Right cardiac atrium (tissue), 5 donors: Measurements from ENCODE around the gene EML2. TPM values are rescaled to one million over a fixed set of nuclear protein-coding genes. Genes with fewer than 3 reads are reported as not detected.

Experiments
- ATAC-seq, 2 donors: fragments of 200-7000 bp; cut with Tn5 transposase; one replicate each; pipeline versions ENCODE4 v1.8.0 to v1.9.1; 2020; ENCODE audit warnings: moderate library complexity in 2 of 2, mild to moderate bottlenecking in 1 of 2
- DNase-seq, 3 donors: peaks; one replicate each; pipeline ENCODE4 v3.0.0-alpha.2; 2020
- H3K27ac ChIP-seq: one replicate; pipeline ENCODE4 v1.5.1; 2013; ENCODE audit warnings: mild to moderate bottlenecking, low read length, control low read depth, moderate library complexity
- H3K27me3 ChIP-seq: one replicate; pipeline ENCODE4 v1.6.1; 2013; ENCODE audit not compliant: control insufficient read depth, insufficient read depth
- H3K4me1 ChIP-seq: one replicate; pipeline ENCODE4 v1.6.1; 2013; ENCODE audit warnings: low read length; ENCODE audit not compliant: control insufficient read depth, insufficient read depth
- H3K4me3 ChIP-seq: one replicate; pipeline ENCODE4 v1.5.1; 2013; ENCODE audit warnings: low read length, control low read depth
- H3K9me3 ChIP-seq: one replicate; pipeline ENCODE4 v1.6.1; 2013; ENCODE audit warnings: low read length; ENCODE audit not compliant: control insufficient read depth
- WGBS: extraction: QIAGEN DNeasy Blood & Tissue Kit; methylation state at CpG from one replicate; pipeline ENCODE4 v1.1.7; 2013; 5-methylcytosine and 5-hydroxymethylcytosine counted together
- intact Hi-C, 4 donors: fragments of 100-400 bp; cut with DNase I; formaldehyde crosslinking; loops; one replicate each; pipeline versions ENCODE4 v1.11.0 to v1.14.0; 2022 to 2023
- polyA plus RNA-seq: library from polyadenylated mRNA; stranded (reverse); fragments of 200-250 nt; gene quantifications from one replicate; pipeline ENCODE4 v1.2.3, GENCODE V29; 2013
- total RNA-seq, 4 donors: library from RNA; stranded (reverse); fragmentation: NEBNext Ultra II Directional; extraction: Animal tissue kit (Norgen Biotek cat#: 25700); gene quantifications; one replicate each; pipeline ENCODE4 v1.2.1, GENCODE V29; 2021
- donor health status: healthy with polysubstance abuse.
- donor health status: DM: no; HTN: yes; CAD: no.
- donor health status: DM: no; HTN: no; CAD: no.
- donor health status: DM: no; HTN: yes; CAD: no; lungs with severe emphysema.
- donor health status: DM: yes; HTN: yes; CAD: no.

The EML2 gene
- total and polyA plus RNA-seq, 5 donors: 19.0 to 37.9 (median 31.6) TPM

- peak within 1 kb of the TSS; percentile 64 for H3K4me3 ChIP-seq
- H3K27me3 ChIP-seq: no peaks in the 10 kb centered on the region
- ATAC-seq (peak; percentile 97 to 98), DNase-seq (peak; percentile 100)
- H3K27ac ChIP-seq: peak within 1 kb of the TSS; percentile 98
- intact Hi-C loops: loop anchor here in 1 of 4 donors (10.0 kb wide), 1 partner anchor 60 kb away; no protein-coding TSS in a partner anchor
- WGBS: under 1% methylated on average over 63 of the region's 63 CpGs
- H3K4me1 ChIP-seq: no peaks in the 10 kb centered on the region
- H3K9me3 ChIP-seq: no peaks in the 10 kb centered on the region
Measured at GRCh38 chr19:45584332-45585157, 54.7 kb downstream of the EML2 start, which contains the start of gene OPA3. OPA3 (minus strand) TSS chr19:45584802; CDS start chr19:45584764, 38 bp downstream.

- ATAC-seq: no peak
- intact Hi-C loops: loop anchor here in 1 of 4 donors (10.0 kb wide), 1 partner anchor 63 kb away; no protein-coding TSS in a partner anchor
- no peak overlapping the region for H3K27ac ChIP-seq
- no peak overlapping the region for H3K4me3 ChIP-seq
- no peaks in the 10 kb centered on the region for H3K9me3 ChIP-seq
- no peak for DNase-seq
- no peaks in the 10 kb centered on the region for H3K27me3 ChIP-seq
- peaks cover 1% of the 10 kb centered on the region for H3K4me1 ChIP-seq
- WGBS: 93% methylated on average over 7 of the region's 7 CpGs
Measured at GRCh38 chr19:45581576-45581975, 57.6 kb downstream of the EML2 start.

GRCh38 chr19:45578861-45579260, 60.3 kb downstream of the EML2 start:
- no peak for ATAC-seq
- no peaks in the 10 kb centered on the region for H3K27me3 ChIP-seq
- H3K27ac ChIP-seq: peak overlapping the region; percentile 43
- H3K4me1 ChIP-seq: peaks cover 5% of the 10 kb centered on the region
- H3K9me3 ChIP-seq: no peaks in the 10 kb centered on the region
- no peak overlapping the region for H3K4me3 ChIP-seq
- DNase-seq: no peak
- intact Hi-C loops: loop anchor here in 1 of 4 donors (10.0 kb wide), 1 partner anchor 54 kb away; no protein-coding TSS in a partner anchor
- 59% methylated on average over 5 of the region's 5 CpGs for WGBS

GRCh38 chr19:45577111-45577905, 61.9 kb downstream of the EML2 start:
- intact Hi-C loops: loop anchor here in 1 of 4 donors (10.0 kb wide), 1 partner anchor 53 kb away; no protein-coding TSS in a partner anchor
- no peaks in the 10 kb centered on the region for H3K27me3 ChIP-seq
- peak in 1 of 3 donors; percentile 68 for DNase-seq
- no peaks in the 10 kb centered on the region for H3K9me3 ChIP-seq
- H3K4me1 ChIP-seq: peaks cover 5% of the 10 kb centered on the region
- peak; percentile 72 for ATAC-seq
- no peak overlapping the region for H3K4me3 ChIP-seq
- 42% methylated on average over 11 of the region's 11 CpGs for WGBS
- H3K27ac ChIP-seq: peak overlapping the region; percentile 88

GRCh38 chr19:45576682-45577081, 62.5 kb downstream of the EML2 start:
- intact Hi-C loops: loop anchor here in 1 of 4 donors (10.0 kb wide), 1 partner anchor 52 kb away; no protein-coding TSS in a partner anchor
- Histone ChIP-seq H3K27ac (peak overlapping the region; percentile 88), H3K4me1 (peaks cover 5% of the 10 kb centered on the region), H3K9me3 (no peaks in the 10 kb centered on the region), H3K4me3 (no peak overlapping the region), H3K27me3 (no peaks in the 10 kb centered on the region)
- DNase-seq: no peak
- ATAC-seq: peak in 1 of 2 donors; percentile 16
- 85% methylated on average over 3 of the region's 3 CpGs for WGBS

- WGBS: 91% methylated on average over 5 of the region's 5 CpGs
- DNase-seq (no peak), ATAC-seq (no peak)
- Histone ChIP-seq H3K4me1 (peaks cover 5% of the 10 kb centered on the region), H3K27me3 (no peaks in the 10 kb centered on the region), H3K9me3 (no peaks in the 10 kb centered on the region), H3K4me3 (no peak overlapping the region), H3K27ac (peak overlapping the region; percentile 83)
- intact Hi-C loops: loop anchor here in 1 of 4 donors (10.0 kb wide), 1 partner anchor 50 kb away; no protein-coding TSS in a partner anchor
Measured at GRCh38 chr19:45575216-45575615, 64.0 kb downstream of the EML2 start.

- intact Hi-C loops: loop anchor here in 1 of 4 donors (10.0 kb wide), 1 partner anchor 50 kb away; no protein-coding TSS in a partner anchor
- Histone ChIP-seq H3K9me3 (no peaks in the 10 kb centered on the region), H3K4me1 (peaks cover 7% of the 10 kb centered on the region), H3K27me3 (no peaks in the 10 kb centered on the region), H3K4me3 (no peak overlapping the region), H3K27ac (peak overlapping the region; percentile 83)
- ATAC-seq (peak; percentile 52 to 75), DNase-seq (no peak)
- 63% methylated on average over 4 of the region's 4 CpGs for WGBS
Measured at GRCh38 chr19:45574526-45574925, 64.7 kb downstream of the EML2 start.

GRCh38 chr19:45571457-45572220, 67.6 kb downstream of the EML2 start:
- no peak overlapping the region for H3K4me3 ChIP-seq
- peaks cover 7% of the 10 kb centered on the region for H3K4me1 ChIP-seq
- 70% methylated on average over 8 of the region's 8 CpGs for WGBS
- ATAC-seq (peak in 1 of 2 donors; percentile 11), DNase-seq (no peak)
- peak overlapping the region; percentile 91 for H3K27ac ChIP-seq
- intact Hi-C loops: loop anchor here in 2 of 4 donors (2.0 to 10.0 kb wide), 2 partner anchors 47 kb away; no protein-coding TSS in a partner anchor
- no peaks in the 10 kb centered on the region for H3K27me3 ChIP-seq
- no peaks in the 10 kb centered on the region for H3K9me3 ChIP-seq

GRCh38 chr19:45569619-45570421, 69.4 kb downstream of the EML2 start:
- 53% methylated on average over 15 of the region's 15 CpGs for WGBS
- H3K9me3 ChIP-seq: no peaks in the 10 kb centered on the region
- intact Hi-C loops: loop anchor here in 2 of 4 donors (2.0 to 10.0 kb wide), 2 partner anchors 45 kb away; no protein-coding TSS in a partner anchor
- DNase-seq: peak in 2 of 3 donors; percentile 71 to 80
- H3K27ac ChIP-seq: peak overlapping the region; percentile 64
- no peaks in the 10 kb centered on the region for H3K27me3 ChIP-seq
- H3K4me1 ChIP-seq: peaks cover 5% of the 10 kb centered on the region
- peak; percentile 53 to 55 for ATAC-seq
- H3K4me3 ChIP-seq: no peak overlapping the region
